ENCODE results near the gene RHOF. TPM values are rescaled to one million over a fixed set of nuclear protein-coding genes. Genes with fewer than 3 reads are reported as not detected.

RHOF gene
- total RNA-seq, 1 donor from 2014 or later: 14.5 TPM

- DNase-seq: no peak
These were observed 11.1 kb upstream of the RHOF start for GRCh38 chr12:121804417-121805111.

GRCh38 chr12:121803861-121804416, 10.5 kb upstream of the RHOF start, which contains the start of gene SETD1B:
Gene SETD1B (plus strand): TSS chr12:121804009. CDS start chr12:121804738, 729 bp downstream.
- DNase-seq: peak; percentile 34

- peak; percentile 90 for DNase-seq
These were observed 9.6 kb upstream of the RHOF start for GRCh38 chr12:121802843-121803698.

GRCh38 chr12:121802485-121802842, 9.0 kb upstream of the RHOF start:
- DNase-seq: no peak

GRCh38 chr12:121801595-121802484, 8.4 kb upstream of the RHOF start:
- DNase-seq: no peak

- DNase-seq: peak; percentile 69
These were observed 7.5 kb upstream of the RHOF start for GRCh38 chr12:121800694-121801594.

- peak; percentile 58 for DNase-seq
These were observed 6.6 kb upstream of the RHOF start for GRCh38 chr12:121799842-121800693.

- DNase-seq: peak; percentile 48
These were observed 5.8 kb upstream of the RHOF start for GRCh38 chr12:121799156-121799841.

- peak; percentile 60 for DNase-seq
These were observed 5.3 kb upstream of the RHOF start for GRCh38 chr12:121798787-121799155.

- peak; percentile 65 for DNase-seq
These were observed 4.7 kb upstream of the RHOF start for GRCh38 chr12:121797937-121798786.

- peak; percentile 75 for DNase-seq
These were observed 3.6 kb upstream of the RHOF start for GRCh38 chr12:121796855-121797751.

- peak; percentile 62 for DNase-seq
These were observed 1.8 kb upstream of the RHOF start for GRCh38 chr12:121795034-121795968.

GRCh38 chr12:121794534-121795033, 1.1 kb upstream of the RHOF start:
- no peak for DNase-seq

- peak; percentile 82 for DNase-seq
These were observed 498 bp upstream of the RHOF start for GRCh38 chr12:121793838-121794533.

Data from occipital lobe (tissue), 2 donors.